H9 (cell line): Measurements from ENCODE around the gene G2E3. TPM values are rescaled to one million over a fixed set of nuclear protein-coding genes. Genes with fewer than 3 reads are reported as not detected.

Experiments used
- DNase-seq: peaks from one replicate; pipeline ENCODE4 v3.0.0-alpha.2; 2017
- H2AFZ ChIP-seq: one replicate; pipeline ENCODE4 v1.6.1; 2013; ENCODE audit warnings: mild to moderate bottlenecking, low read length, control low read depth, moderate library complexity
- H2AK5ac ChIP-seq: 2 replicates; pipeline ENCODE4 v1.6.1; 2013; ENCODE audit warnings: low read length, control low read depth, mixed read lengths; ENCODE audit not compliant: insufficient read length
- H2BK120ac ChIP-seq: one replicate; pipeline ENCODE4 v1.6.1; 2013; ENCODE audit warnings: low read depth, mild to moderate bottlenecking, low read length, control low read depth, inconsistent platforms; ENCODE audit not compliant: poor library complexity, severe bottlenecking
- H2BK12ac ChIP-seq: 2 replicates; pipeline ENCODE4 v1.6.1; 2013; ENCODE audit warnings: low read length, control low read depth, mixed read lengths, low read depth; ENCODE audit not compliant: insufficient read length
- H2BK15ac ChIP-seq: 2 replicates; pipeline ENCODE4 v1.6.1; 2013; ENCODE audit warnings: low read depth, low read length, control low read depth
- H2BK20ac ChIP-seq: one replicate; pipeline ENCODE4 v1.6.1; 2013; ENCODE audit warnings: low read depth, mild to moderate bottlenecking, low read length, control low read depth, inconsistent platforms; ENCODE audit not compliant: poor library complexity, severe bottlenecking
- H2BK5ac ChIP-seq: 2 replicates; pipeline ENCODE4 v1.6.1; 2013; ENCODE audit warnings: low read length, control low read depth, mixed read lengths; ENCODE audit not compliant: insufficient read length
- H3K14ac ChIP-seq: 2 replicates; pipeline ENCODE4 v1.6.1; 2013; ENCODE audit warnings: low read length, control low read depth; ENCODE audit not compliant: insufficient read depth
- H3K18ac ChIP-seq: 2 replicates; pipeline ENCODE4 v1.6.1; 2013; ENCODE audit warnings: low read depth, mild to moderate bottlenecking, mixed read lengths, low read length, control low read depth; ENCODE audit not compliant: insufficient read length
- H3K23ac ChIP-seq: 2 replicates; pipeline ENCODE4 v1.6.1; 2013; ENCODE audit warnings: low read length, control low read depth, mixed read lengths, low read depth; ENCODE audit not compliant: insufficient read length
- H3K23me2 ChIP-seq: 2 replicates; pipeline ENCODE4 v1.6.1; 2013; ENCODE audit warnings: low read depth, mild to moderate bottlenecking, mixed read lengths, low read length, control low read depth; ENCODE audit not compliant: insufficient read length, poor library complexity, severe bottlenecking
- H3K27ac ChIP-seq: 2 replicates; pipeline ENCODE4 v1.5.1; 2013; ENCODE audit warnings: low read length, control low read depth, mixed read lengths, low read depth; ENCODE audit not compliant: insufficient read length
- H3K27me3 ChIP-seq: 2 replicates; pipeline ENCODE4 v1.6.1; 2013; ENCODE audit warnings: low read length, control low read depth, inconsistent platforms; ENCODE audit not compliant: insufficient read depth
- H3K4ac ChIP-seq: 2 replicates; pipeline ENCODE4 v1.6.1; 2013; ENCODE audit warnings: low read depth, mild to moderate bottlenecking, control low read depth, inconsistent platforms, low read length, moderate library complexity
- H3K4me1 ChIP-seq: 2 replicates; pipeline ENCODE4 v1.6.1; 2013; ENCODE audit warnings: low read length, control low read depth, inconsistent platforms; ENCODE audit not compliant: insufficient read depth
- H3K4me2 ChIP-seq: 2 replicates; pipeline ENCODE4 v1.6.1; 2013; ENCODE audit warnings: low read length, control low read depth, mixed read lengths; ENCODE audit not compliant: insufficient read length, insufficient read depth
- H3K56ac ChIP-seq: 2 replicates; pipeline ENCODE4 v1.6.1; 2013; ENCODE audit warnings: low read depth, mild to moderate bottlenecking, mixed read lengths, low read length, control low read depth; ENCODE audit not compliant: insufficient read length
- H3K79me1 ChIP-seq: 2 replicates; pipeline ENCODE4 v1.6.1; 2013; ENCODE audit warnings: low read depth, mild to moderate bottlenecking, moderate library complexity, low read length, control low read depth, inconsistent platforms; ENCODE audit not compliant: insufficient read depth, poor library complexity, severe bottlenecking
- H3K79me2 ChIP-seq: 2 replicates; pipeline ENCODE4 v1.6.1; 2013; ENCODE audit warnings: low read length, control low read depth, inconsistent platforms; ENCODE audit not compliant: insufficient read depth
- H3K9ac ChIP-seq: 2 replicates; pipeline ENCODE4 v1.6.1; 2013; ENCODE audit warnings: low read length, control low read depth, mixed read lengths; ENCODE audit not compliant: insufficient read length; ENCODE audit errors: extremely low read depth
- H3K9me3 ChIP-seq: one replicate; pipeline ENCODE4 v1.6.1; 2013; ENCODE audit warnings: low read depth, low read length, inconsistent platforms; ENCODE audit not compliant: control insufficient read depth
- H3T11ph ChIP-seq: one replicate; pipeline ENCODE4 v1.6.1; 2013; ENCODE audit warnings: mild to moderate bottlenecking, low read length, control low read depth, inconsistent platforms
- H4K20me1 ChIP-seq: one replicate; pipeline ENCODE4 v1.6.1; 2013; ENCODE audit not compliant: control insufficient read depth, insufficient read length, insufficient read depth
- H4K5ac ChIP-seq: 2 replicates; pipeline ENCODE4 v1.6.1; 2013; ENCODE audit warnings: low read depth, mild to moderate bottlenecking, mixed read lengths, low read length, control low read depth; ENCODE audit not compliant: insufficient read length
- H4K8ac ChIP-seq: replicated peaks from 2 replicates; pipeline ENCODE4 v1.6.1; 2013; ENCODE audit warnings: low read length, control low read depth, mixed read lengths, low read depth; ENCODE audit not compliant: insufficient read length
- H4K91ac ChIP-seq: 2 replicates; pipeline ENCODE4 v1.6.1; 2013; ENCODE audit warnings: low read depth, mild to moderate bottlenecking, moderate library complexity, mixed read lengths, low read length, control low read depth; ENCODE audit not compliant: insufficient read length
- H3K27ac Mint-ChIP-seq, 3 experiments: 2 replicates in 2 of 3; 3 replicates in 1 of 3; pipeline ENCODE4 v1.8.0; 2020 to 2021; ENCODE audit warnings: mixed read lengths in 3 of 3, mild to moderate bottlenecking in 1 of 3, moderate library complexity in 1 of 3
- H3K27me3 Mint-ChIP-seq: 2 replicates; pipeline ENCODE4 v1.8.0; 2021; ENCODE audit warnings: low read depth, mild to moderate bottlenecking, moderate library complexity, mixed read lengths
- H3K36me3 Mint-ChIP-seq, 3 experiments: 2 replicates in 2 of 3; 3 replicates in 1 of 3; pipeline ENCODE4 v1.8.0; 2020 to 2021; ENCODE audit warnings: low read depth in 3 of 3, mixed read lengths in 3 of 3; ENCODE audit not compliant: insufficient read depth in 1 of 3
- H3K4me1 Mint-ChIP-seq, 2 experiments: 2 replicates each; pipeline ENCODE4 v1.8.0; 2020; ENCODE audit warnings: mixed read lengths in 2 of 2
- H3K4me3 Mint-ChIP-seq, 2 experiments: 2 replicates in 1 of 2; 3 replicates in 1 of 2; pipeline ENCODE4 v1.8.0; 2020 to 2021; ENCODE audit warnings: mild to moderate bottlenecking in 2 of 2, mixed read lengths in 2 of 2, moderate library complexity in 1 of 2
- H3K9me3 Mint-ChIP-seq, 2 experiments: 2 replicates in 1 of 2; 3 replicates in 1 of 2; pipeline ENCODE4 v1.8.0; 2020; ENCODE audit warnings: mild to moderate bottlenecking in 2 of 2, mixed read lengths in 2 of 2, moderate library complexity in 1 of 2
- total RNA-seq: library from RNA; stranded (reverse); gene quantifications from 2 replicates; pipeline ENCODE4 v1.2.1, GENCODE V29; 2021
- TF ChIP-seq, protein P1 (sequence below): fragments of 200-600 bp; sonication (generic); conservative IDR thresholded peaks from 3 replicates; pipeline ENCODE4 v1.8.0; 2021; ENCODE audit warnings: antibody characterized with exemption, mild to moderate bottlenecking

Gene G2E3
- total RNA-seq, 1 experiment from 2014 or later, result 49.2 TPM

DNA sequence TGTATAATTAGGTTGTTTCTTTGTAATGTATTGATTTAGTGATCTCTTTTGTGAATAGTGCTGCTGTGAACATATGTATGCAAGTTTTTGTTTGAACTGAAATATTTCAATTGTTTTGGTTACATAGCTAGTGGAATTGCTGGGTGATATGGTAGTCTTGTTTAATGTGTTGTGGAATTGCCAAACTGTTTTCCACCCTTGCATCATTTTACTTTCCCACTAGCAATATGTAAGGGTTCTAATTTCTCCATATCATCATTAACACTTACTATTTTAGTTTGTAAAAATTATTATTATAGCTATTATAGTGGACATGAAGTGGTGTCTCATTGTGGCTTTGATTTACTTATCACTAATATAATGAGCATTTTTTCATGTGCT is 5.9 kb downstream of the G2E3 start:
- Histone ChIP-seq H3K23ac (no peak overlapping the region), H4K20me1 (no peaks in the 10 kb centered on the region), H2BK20ac (no peak overlapping the region), H3K27ac (no peak overlapping the region), H3K23me2 (no peaks in the 10 kb centered on the region), H3K14ac (no peak overlapping the region), H3K79me1 (peaks cover 5% of the 10 kb centered on the region), H3K4me1 (no peaks in the 10 kb centered on the region), H4K8ac (no peak overlapping the region), H4K91ac (no peak overlapping the region), H2BK12ac (no peak overlapping the region), H3K4ac (no peak overlapping the region), H2BK15ac (no peak overlapping the region), H3K9me3 (no peaks in the 10 kb centered on the region), H3K79me2 (peaks cover 65% of the 10 kb centered on the region), H3K18ac (no peak overlapping the region), H4K5ac (no peak overlapping the region), H3K56ac (no peak overlapping the region), H3K4me2 (no peak overlapping the region), H2BK120ac (no peak overlapping the region), H3K9ac (no peak overlapping the region), H2BK5ac (no peak overlapping the region), H2AFZ (no peak overlapping the region), H3K27me3 (no peaks in the 10 kb centered on the region), H3T11ph (no peak overlapping the region), H2AK5ac (no peak overlapping the region)
- Mint-ChIP-seq H3K27me3 (no peaks in the 10 kb centered on the region), H3K4me1 (peaks cover 57 to 60% of the 10 kb centered on the region in 2 experiments), H3K4me3 (no peak overlapping the region), H3K36me3 (peaks cover 22 to 45% (median 43%) of the 10 kb centered on the region in 3 experiments), H3K27ac (no peak overlapping the region), H3K9me3 (peaks cover 3 to 10% of the 10 kb centered on the region in 2 experiments)
- no peak for DNase-seq
- TF ChIP-seq, protein P1, sequence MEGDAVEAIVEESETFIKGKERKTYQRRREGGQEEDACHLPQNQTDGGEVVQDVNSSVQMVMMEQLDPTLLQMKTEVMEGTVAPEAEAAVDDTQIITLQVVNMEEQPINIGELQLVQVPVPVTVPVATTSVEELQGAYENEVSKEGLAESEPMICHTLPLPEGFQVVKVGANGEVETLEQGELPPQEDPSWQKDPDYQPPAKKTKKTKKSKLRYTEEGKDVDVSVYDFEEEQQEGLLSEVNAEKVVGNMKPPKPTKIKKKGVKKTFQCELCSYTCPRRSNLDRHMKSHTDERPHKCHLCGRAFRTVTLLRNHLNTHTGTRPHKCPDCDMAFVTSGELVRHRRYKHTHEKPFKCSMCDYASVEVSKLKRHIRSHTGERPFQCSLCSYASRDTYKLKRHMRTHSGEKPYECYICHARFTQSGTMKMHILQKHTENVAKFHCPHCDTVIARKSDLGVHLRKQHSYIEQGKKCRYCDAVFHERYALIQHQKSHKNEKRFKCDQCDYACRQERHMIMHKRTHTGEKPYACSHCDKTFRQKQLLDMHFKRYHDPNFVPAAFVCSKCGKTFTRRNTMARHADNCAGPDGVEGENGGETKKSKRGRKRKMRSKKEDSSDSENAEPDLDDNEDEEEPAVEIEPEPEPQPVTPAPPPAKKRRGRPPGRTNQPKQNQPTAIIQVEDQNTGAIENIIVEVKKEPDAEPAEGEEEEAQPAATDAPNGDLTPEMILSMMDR, result no peak
